Right ventricle myocardium inferior (tissue), 1 donor: Measurements from ENCODE around the gene DCDC1. TPM values are rescaled to one million over a fixed set of nuclear protein-coding genes. Genes with fewer than 3 reads are reported as not detected.
A peak's percentile ranks its signal among the peaks of the same experiment; 100 is the strongest.
"Not testable (repeated sequence)": the region's sequence is repeated elsewhere in the genome, so short reads cannot be mapped to it uniquely, and the experiment has no call there.

Experiments used
- ATAC-seq: fragments of 200-7000 bp; cut with Tn5 transposase; one replicate; pipeline ENCODE4 v1.9.1; 2020; ENCODE audit warnings: mild to moderate bottlenecking, moderate library complexity
- DNase-seq: peaks from one replicate; pipeline ENCODE4 v3.0.0; 2021; ENCODE audit errors: missing footprints
- intact Hi-C: fragments of 100-400 bp; cut with DNase I; formaldehyde crosslinking; loops from one replicate; pipeline ENCODE4 v1.11.0; 2022
- total RNA-seq: library from RNA; stranded (reverse); fragmentation: NEBNext Ultra II Directional; extraction: Animal tissue kit (Norgen Biotek cat#: 25700); gene quantifications from one replicate; pipeline ENCODE4 v1.2.1, GENCODE V29; 2021
- donor health status: DM: no; HTN: yes; CAD: no; lungs with severe emphysema.

The DCDC1 gene
- total RNA-seq, 1 donor from 2014 or later, result 0.19 TPM

- DNase-seq, result no peak
- intact Hi-C loops, result no loop called here
Measured at GRCh38 chr11:30956751-30957150, 412.8 kb downstream of the DCDC1 start.

DNA sequence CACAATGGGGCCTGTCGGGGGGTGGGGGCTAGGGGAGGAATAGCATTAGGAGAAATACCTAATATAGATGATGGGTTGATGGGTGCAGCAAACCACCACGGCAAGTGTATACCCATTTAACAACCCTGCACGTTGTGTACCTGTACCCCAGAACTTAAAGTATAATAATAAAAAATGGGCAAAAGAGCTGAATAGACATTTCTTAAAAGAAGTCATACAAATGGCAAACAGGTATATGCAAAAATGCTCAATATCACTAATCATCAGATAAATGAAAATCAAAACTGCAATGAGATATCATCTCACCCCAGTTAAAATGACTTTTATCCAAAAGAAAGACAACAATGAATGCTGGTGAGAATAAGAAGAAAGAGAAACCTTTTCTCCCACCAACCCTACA is 419.7 kb downstream of the DCDC1 start:
- intact Hi-C loops, result no loop called here

More at GRCh38 chr11:30956751-30957150, 412.8 kb downstream of the DCDC1 start:
- no peak for ATAC-seq

DNA sequence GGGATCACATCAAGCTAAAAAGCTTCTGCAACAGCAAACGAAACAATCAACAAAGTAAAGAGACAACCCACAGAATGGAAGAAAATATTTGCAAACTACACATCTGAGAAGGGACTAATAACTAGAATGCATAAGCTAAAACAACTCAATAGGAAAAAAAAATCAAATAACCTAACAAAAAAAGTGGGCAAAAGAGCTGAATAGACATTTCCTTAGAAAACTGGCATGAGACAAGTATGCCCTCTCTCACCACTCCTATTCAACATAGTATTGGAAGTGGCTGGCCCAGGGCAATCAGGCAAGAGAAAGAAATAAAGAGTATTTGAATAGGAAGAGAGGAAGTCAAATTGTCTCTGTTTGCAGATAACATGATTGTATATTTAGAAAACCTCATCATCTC is 421.8 kb downstream of the DCDC1 start:
- ATAC-seq, intact Hi-C loops, DNase-seq: not testable (repeated sequence)

More for the DNA sequence above, 419.7 kb downstream of the DCDC1 start:
- DNase-seq, result no peak
- no peak for ATAC-seq

DNA sequence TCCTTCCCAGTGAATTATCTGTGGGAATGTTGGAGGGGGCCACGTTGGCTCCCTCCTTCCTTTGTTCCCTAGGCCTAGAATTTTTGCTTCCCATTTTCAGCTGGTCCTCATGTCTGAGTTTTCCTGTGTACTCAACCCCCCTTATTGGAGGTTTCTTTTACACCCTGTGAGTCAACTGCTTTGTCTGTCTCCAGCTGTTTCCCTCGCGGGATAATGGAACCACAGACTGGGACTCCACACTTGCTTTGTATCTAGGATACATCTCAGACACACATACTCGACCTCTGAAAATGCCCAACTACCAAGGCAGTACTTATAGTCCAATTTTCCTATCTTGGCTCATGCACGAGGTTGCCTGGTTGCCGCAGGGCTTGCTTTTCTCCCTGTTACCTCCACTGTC is 430.7 kb downstream of the DCDC1 start:
- no peak for DNase-seq
- ATAC-seq, result no peak
- intact Hi-C loops, result no loop called here

- DNase-seq, result no peak
- no peak for ATAC-seq
Measured at GRCh38 chr11:30938171-30938570, 431.4 kb downstream of the DCDC1 start.

GRCh38 chr11:30936491-30936890 is 433.0 kb downstream of the DCDC1 start:
- intact Hi-C loops, result no loop called here
- ATAC-seq (no peak), DNase-seq (no peak)

More at GRCh38 chr11:30938171-30938570, 431.4 kb downstream of the DCDC1 start:
- intact Hi-C loops, result no loop called here

- ATAC-seq, result no peak
- DNase-seq, result no peak
- intact Hi-C loops, result no loop called here
Measured at GRCh38 chr11:30935861-30936260, 433.7 kb downstream of the DCDC1 start.

DNA sequence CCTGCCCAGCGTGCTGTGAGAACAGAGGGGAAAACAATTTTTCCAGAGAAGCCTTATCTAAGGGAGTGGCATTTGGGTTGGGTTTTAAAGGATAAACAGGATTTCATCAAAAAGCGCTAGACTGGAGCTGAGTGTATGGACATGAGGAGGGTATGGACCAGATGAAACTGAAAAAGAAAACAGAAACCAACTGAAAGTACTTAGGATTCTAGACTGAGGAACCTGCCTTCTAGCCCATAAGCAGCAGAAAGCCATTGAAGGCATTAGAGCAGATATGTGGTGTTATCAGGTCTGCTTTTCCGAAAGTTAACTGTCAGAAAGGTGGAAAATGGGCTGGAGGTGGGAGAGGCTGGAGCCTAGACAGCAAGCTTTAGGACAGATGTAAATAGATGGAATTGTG is 443.4 kb downstream of the DCDC1 start:
- intact Hi-C loops, result no loop called here
- DNase-seq (no peak), ATAC-seq (no peak)

DNA sequence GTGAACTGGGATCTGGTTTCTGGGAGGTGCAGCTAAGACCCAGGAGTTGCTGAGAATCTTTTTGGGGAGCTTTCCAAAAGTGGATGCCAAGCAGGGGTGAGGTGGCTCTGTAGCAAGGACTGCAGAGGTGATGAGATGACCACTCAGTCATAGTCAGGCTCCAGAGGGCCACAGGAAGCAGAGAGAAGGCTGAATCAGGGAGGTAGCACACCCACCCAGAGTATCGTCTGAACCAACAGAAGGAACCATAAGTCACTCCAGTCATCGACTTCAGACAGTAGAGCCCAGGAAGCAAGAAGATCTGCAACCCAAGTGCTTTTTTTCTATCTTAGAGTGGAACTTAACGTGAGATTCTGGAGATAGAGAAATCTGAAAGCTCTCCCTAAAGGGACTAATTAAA is 447.7 kb downstream of the DCDC1 start:
- ATAC-seq (no peak), DNase-seq (no peak)
- intact Hi-C loops, result no loop called here

GRCh38 chr11:30919389-30920152 is 450.0 kb downstream of the DCDC1 start:
- DNase-seq, result no peak
- intact Hi-C loops, result loop anchor here (10.0 kb wide), 3 partner anchors 65 to 1485 kb away; no protein-coding TSS in a partner anchor
- no peak for ATAC-seq

GRCh38 chr11:30917859-30918478 is 451.6 kb downstream of the DCDC1 start:
- intact Hi-C loops, result loop anchor here (2.0 to 10.0 kb wide), 4 partner anchors 63 to 1483 kb away; no protein-coding TSS in a partner anchor
- DNase-seq (no peak), ATAC-seq (no peak)

- no peak for DNase-seq
- intact Hi-C loops, result loop anchor here (2.0 to 10.0 kb wide), 4 partner anchors 62 to 1482 kb away; no protein-coding TSS in a partner anchor
- no peak for ATAC-seq
Measured at GRCh38 chr11:30917266-30917665, 452.3 kb downstream of the DCDC1 start.

DNA sequence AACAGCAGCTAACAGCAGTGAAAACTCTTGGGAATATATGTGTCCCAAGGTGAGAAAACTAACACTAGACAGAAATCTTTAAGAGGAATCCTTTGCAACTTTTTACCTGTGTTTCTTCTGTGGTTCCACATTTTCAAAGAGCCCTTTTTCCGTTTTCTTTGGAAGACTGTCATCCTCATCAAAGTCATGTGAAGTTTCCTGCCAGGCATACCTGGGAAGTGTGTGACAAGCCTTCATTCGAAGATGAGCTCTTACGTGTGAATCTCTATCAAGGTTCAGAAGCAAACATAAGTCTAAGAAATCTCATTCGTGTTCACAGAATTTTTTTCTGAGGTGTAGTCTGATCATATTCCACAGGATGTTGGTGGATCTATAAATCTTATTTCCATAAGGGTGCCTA is 452.8 kb downstream of the DCDC1 start:
- intact Hi-C loops, result loop anchor here (2.0 to 10.0 kb wide), 4 partner anchors 62 to 1482 kb away; no protein-coding TSS in a partner anchor
- ATAC-seq, result no peak
- DNase-seq, result no peak

GRCh38 chr11:30914143-30914762 is 455.3 kb downstream of the DCDC1 start:
- DNase-seq (peak; percentile 68), ATAC-seq (peak; percentile 82)
- intact Hi-C loops, result loop anchor here (10.0 kb wide), 3 partner anchors 59 to 1479 kb away; no protein-coding TSS in a partner anchor

DNA sequence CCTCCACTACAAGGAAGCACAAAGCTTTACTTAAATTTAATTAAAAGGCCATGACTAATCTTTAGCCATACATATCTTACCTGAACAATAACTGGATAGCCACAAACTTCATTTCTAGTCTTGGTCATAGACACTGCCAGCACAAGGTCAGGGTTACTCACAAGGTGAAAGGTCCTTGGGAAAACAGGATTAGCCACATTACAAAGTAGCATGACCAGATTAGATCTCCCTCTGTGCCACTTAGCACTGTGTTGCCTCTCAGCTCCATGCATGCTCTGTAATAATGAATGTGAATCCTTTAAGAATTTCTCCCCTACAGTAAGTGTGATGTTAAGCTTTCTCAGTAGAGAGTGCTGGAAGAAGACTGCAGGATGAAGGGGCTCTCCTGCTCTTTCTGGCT is 458.3 kb downstream of the DCDC1 start:
- no peak for DNase-seq
- ATAC-seq, result no peak
- intact Hi-C loops, result loop anchor here (10.0 kb wide), 3 partner anchors 56 to 1476 kb away; no protein-coding TSS in a partner anchor

DNA sequence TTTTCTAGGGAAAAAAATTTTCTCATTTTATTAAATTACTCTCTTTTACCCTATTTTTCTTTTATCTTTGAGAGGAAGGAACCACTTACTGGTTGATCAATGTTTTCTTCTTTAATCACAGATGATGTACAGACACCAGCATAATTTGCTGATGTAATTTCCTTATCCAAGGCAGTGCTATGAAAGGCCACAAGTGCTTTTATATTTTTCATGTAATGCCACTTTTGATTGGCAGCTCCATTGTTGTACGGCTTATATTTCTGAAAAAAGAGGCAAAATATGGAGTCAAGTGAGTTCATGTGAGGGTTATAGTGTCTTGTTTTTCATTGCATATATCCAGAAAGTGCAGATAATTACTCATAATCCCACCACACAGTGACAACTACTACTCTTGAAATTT is 460.7 kb downstream of the DCDC1 start:
- ATAC-seq (no peak), DNase-seq (no peak)
- intact Hi-C loops, result no loop called here

GRCh38 chr11:30908272-30908671 is 461.3 kb downstream of the DCDC1 start:
- ATAC-seq (no peak), DNase-seq (no peak)
- intact Hi-C loops, result no loop called here

DNA sequence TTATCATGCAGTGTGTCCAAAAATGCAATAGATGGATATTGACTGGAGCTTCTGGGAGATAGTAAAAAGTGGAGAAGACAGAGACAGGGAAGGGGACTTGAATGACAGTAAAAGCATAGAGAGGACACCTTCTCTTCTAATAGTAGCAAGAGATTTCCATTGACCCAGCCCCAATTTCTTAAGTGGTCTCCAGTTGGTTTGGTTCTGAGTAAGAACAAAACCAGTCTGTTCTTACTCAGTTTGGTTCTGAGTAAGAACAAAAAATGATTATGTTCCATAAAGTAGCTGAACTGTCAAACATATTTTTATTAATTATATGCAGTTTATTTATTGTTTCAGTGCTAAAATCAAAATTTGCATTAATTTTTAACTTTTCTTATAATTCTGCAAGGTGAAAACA is 466.6 kb downstream of the DCDC1 start:
- ATAC-seq, result no peak
- DNase-seq, result no peak
- intact Hi-C loops, result no loop called here

DNA sequence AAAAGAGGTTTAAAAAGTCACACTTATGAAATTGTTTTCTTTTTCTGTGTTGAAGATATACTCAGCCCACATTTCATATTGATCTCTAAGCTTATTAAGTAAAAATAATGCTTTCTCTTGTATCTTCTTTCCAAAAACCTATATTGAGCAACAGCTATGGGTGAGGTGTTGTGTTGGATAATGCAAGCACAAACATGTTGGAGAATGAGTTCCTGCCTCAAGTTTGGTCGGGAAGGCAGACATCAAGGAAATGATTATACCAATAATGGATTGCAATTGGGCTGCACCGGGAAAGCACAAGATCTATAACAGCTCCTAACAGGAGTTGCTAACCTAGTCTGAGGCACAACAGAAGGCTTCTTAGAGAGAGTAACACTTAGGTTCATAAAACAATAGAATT is 474.5 kb downstream of the DCDC1 start:
- intact Hi-C loops, result no loop called here
- DNase-seq (no peak), ATAC-seq (no peak)

- DNase-seq (no peak), ATAC-seq (no peak)
- intact Hi-C loops, result no loop called here
Measured at GRCh38 chr11:30893318-30893717, 476.2 kb downstream of the DCDC1 start.
